ENCODE data around the gene DOCK9.

DOCK9 gene

DNA sequence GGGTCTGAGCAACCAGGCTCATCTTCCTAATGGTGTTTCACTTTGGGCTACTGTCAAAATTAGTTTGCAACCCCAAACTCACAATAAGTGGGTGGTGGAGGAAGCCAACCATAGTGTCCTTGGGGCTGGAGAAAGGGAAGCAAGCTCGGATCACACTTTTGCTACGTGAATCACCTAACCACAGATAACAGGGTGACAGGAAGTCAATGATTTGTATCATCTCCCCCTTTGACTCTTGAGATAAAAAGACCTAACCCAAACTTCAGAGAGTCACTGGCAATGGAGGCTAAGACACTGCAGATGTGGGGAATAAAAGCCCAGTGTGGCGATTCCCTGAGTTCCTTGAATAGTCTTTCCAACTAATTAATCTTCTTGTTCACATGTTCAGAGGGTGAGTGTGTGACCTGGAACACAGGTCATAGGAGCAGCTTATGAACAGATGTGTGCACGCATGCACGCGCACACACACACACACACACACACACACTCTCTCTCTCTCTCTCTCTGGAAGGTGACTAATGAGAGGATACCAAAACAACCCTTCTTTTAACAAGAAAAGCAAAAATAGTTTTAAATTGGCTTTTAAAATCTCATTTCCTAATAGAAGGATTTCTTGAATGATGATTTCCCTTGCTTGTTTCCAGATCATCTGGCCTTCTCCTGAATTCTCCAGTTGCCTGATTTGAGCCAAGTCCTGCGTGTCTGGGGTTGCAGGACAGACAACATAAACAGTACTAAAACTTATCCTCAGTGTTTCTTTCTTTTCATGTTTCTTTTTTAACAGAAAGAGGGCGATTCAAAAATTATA is 21.2 kb upstream of the DOCK9 start:
- no peak for DNase-seq (ENCODE audit: low read depth in 2 of 2)

DNA sequence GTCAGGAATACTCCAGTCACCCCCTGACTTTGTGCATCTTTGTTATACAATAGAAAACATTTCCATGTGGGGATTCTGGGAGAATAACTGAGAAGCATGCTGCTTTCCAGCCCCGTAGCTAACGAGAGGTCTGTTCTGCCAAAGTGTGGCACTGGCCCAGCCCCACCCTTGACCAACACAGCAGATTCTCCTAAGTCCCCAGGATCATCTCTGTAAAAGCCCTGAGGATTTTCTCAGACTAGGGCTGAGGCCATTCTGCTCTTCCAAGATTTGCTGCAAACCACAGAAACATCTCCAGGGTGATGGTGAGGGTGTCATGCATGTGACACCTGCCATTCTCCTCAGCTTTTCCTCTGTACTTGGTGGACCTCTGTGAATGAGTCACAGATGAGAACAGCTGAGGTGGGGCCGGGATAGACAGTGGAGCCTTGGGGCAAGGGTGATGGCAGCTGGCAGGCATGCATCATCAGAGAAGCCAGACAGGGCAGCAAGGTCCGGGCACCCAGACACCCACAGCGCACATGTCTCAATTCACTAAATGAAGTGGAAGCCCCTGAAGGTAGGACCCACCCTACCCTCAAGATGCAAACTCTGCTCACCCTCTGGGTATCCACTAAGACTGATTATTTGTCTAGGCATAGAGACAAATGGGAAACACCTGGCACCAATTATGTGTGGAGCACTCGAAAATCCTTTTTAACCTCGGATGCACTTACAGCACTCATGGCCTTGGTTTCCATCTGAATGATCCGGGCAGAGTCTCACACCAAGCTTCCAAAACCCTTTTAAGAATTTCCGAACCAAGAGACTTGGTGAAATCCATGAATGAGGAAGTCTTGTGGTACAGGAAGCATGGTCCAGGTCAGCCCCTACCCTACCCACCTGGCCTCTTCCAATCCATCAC is 20.1 kb upstream of the DOCK9 start:
- no peak for DNase-seq (ENCODE audit: low read depth in 2 of 2)

DNA sequence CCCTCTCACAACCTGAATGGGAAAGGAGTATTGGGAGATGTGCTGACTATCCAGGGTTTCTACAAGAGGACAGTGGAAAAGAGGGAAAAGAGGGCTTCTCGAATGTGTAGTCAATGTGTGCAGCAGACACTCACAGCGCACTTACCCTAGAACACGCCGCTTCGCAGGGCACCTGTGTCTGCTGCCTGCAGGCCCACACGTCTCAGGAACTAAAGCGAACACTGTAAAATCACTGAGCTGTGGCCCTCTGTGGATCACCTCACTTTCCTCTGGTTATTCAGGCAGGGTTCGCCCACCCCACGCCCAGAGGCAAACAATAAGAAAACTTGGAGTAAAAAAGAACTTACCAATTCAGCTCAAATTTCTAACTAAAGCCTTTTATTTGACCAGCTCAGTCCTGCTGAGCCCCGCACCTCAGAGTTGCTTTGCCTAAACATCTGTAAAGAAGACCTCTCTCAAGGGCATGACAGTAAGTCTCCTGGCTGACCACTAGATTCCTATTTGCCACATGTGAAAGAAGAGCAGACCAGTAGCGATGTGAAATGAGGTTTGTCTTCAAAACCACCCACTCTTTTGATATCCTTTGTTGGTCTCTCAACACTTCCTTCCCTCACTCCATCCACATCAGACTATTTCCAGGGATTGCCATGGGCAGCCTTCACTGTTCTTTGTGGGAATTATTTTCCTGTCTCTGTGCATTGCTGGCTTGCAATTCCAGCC is 19.3 kb upstream of the DOCK9 start:
- no peak for DNase-seq (ENCODE audit: low read depth in 2 of 2)

DNA sequence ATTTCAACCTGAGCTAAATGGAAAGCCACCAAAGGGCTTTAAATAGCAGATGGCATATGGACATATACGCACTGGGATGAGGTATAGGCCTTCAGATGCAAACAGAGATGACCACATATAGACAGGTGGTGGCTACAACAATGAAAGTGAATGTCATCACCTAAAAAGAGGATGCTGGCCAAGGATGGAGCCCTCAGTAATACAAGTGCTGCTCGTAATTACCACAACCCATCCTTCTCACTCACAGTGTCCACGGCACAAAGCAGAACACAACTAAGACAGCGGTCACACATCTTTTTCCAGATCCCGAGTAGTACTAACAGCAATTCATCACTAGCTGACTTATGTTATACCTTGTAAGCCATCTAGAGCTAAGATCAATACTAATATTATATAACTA is 18.2 kb upstream of the DOCK9 start:
- DNase-seq (ENCODE audit: low read depth in 2 of 2), result no peak

DNA sequence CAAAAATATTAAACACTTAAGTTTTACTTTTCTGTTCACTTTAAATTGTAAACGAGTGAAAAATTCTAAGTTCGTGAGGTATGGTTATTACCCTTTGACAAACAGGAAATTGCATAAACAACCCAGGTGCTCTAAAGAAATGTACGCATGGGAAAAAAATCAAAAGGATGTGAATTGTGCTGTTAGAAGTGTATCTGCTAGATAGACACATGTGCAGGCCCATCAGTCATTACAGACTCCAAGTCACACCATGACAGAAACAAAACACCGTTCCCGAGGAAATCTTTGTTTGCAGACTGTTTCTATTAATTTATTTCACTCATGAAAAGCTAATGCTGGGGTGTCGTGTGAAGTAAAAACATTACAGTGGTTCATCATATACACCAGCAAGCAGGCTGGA is 17.0 kb upstream of the DOCK9 start:
- DNase-seq (ENCODE audit: low read depth in 2 of 2), result no peak

DNA sequence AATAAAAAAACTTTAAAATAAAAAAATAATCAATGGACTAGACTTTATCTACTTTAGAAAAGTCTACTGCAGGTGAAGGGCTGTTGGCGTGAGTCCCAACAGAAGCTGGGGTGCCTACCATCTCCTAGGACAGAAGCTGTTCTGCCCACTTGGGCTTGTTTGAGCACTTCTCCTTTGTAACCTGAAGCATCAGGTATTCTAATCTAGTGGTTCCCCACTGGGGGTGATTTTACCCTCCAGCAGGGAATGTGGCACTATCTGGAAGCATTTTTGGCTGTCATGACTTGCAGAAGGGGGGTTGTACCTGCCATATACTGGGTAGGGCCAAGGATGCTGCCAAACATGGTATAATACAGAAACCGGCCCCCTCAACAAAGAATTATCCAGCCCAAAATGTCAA is 16.2 kb upstream of the DOCK9 start:
- no peak for DNase-seq (ENCODE audit: low read depth in 2 of 2)

DNA sequence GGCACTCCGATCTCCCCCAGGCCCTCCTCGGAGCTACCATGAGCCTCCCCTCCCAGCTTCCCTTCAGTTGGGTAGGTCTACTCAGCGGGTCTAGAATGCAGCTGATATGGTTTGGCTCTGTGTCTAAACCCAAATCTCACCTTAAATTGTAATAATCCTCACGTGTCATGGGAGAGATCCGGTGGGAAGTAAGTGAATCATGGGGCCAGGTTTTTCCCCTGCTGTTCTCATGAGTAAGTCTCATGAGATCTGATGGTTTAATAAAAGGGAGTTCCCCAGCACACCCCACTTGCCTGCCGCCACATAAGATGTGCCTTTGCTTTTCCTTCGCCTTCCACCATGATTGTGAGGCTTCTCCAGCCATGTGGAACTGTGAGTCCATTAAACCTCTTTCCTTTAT is 14.5 kb upstream of the DOCK9 start:
- no peak for DNase-seq (ENCODE audit: low read depth in 2 of 2)

DNA sequence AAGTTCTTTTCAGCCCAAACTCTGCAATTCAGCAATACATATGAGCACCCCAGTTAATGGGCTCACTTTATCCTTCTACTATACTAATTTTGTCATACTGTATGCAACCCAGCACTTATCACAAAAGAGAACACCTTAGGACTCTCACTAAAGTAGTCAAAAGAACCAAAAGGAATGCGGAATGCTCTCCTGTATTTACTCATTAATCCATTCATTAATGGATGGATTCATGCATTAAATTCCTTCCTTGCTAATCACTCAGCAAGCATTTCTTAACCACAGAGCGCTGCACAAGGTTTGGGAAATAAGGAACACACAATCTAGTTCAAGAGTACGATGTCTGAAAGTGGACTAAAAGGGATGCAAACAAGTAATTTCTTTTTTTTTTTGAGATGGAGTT is 12.8 kb upstream of the DOCK9 start:
- no peak for DNase-seq (ENCODE audit: low read depth in 2 of 2)

DNA sequence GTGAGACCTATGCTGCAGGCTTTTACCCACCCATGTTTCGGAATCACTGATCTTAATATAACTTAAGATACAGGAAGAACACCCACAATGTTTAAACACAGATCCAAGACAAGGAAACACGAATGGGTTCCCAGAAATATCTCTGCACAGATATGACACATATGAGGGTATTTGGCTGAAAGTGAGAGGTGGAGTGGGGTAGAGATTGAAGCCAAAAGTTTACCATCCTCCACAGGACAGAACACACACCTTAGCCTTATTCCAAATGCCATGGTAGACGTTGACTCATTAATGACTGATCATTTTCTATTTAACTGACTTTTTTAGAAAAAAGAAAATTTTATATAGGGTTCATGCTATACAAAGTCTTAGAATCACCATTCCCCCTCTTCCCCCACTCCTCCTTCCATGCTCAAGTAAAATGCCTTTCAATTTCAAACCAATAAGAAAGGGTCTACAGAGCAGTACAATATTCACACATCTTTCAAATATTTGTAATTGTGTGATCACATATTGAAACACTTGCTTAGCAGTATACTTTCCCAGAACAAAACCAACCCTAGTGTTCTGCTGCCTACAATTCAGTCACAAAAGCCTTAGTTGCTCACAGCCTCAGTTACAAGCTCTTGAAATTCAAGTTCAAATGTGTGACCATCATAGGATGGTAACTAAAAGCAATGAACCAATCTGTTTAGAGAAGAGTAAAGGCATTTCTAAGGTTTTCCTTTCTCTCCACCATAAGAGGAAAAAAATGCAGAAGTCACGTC is 11.8 kb upstream of the DOCK9 start:
- DNase-seq (ENCODE audit: low read depth in 2 of 2), result no peak

DNA sequence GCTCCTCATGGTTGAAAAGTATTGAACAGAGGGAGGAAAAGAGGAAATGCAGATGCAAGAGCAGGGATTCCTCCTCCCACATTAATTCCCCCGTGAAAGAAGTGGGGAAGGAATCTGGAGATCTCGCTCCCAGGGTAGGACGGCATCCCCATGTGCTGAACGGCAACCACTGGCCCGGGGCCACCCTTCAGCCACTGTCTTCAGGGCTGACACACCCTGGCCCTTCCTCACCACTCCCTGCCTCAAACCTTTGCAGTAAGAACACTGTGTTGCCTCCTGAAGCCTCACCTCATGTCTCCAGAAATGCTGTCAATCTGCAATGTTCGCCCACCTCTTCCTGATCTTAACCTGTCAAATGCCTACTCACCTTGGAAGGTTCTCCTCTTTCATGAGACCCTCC is 10.9 kb upstream of the DOCK9 start:
- DNase-seq (ENCODE audit: low read depth in 2 of 2), result no peak

DNA sequence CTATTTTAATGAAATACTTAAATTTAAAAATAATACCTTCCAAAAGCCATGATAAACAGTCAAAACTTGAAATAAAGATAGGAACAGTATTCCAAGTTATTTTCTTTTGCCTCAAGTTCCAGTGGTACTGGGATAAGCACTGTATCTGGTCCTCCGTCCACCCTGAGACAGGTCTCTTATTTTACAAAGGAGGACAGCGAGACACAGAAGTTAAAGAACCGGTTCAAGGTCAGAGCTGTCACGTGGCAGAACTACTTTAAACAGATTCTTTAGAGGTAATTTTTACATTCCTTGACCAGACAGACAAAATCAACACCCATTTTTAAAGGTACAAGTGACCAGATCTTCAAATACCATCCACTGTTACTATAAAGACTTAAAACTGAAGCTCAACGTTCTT is 10.4 kb upstream of the DOCK9 start:
- DNase-seq (ENCODE audit: low read depth in 2 of 2), result no peak

DNA sequence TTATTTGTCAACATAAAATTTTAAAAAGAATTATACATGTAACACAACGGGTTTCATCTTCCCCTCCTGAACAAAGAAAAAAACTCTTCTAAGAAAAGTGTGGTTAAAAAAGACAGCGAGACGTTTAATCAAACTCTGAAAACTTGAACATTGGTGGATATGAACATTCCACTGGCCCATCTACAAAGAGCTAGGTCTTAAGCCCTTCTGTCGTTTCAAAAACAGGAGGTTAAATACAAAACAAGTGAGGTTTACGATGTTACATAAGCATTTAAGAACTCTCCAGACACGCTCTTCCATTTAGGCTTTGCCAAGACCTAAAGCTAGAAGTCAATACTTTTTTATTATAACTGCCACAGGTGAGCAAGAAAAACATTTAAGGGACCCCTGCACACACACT is 9.4 kb upstream of the DOCK9 start:
- DNase-seq (ENCODE audit: low read depth in 2 of 2), result no peak

DNA sequence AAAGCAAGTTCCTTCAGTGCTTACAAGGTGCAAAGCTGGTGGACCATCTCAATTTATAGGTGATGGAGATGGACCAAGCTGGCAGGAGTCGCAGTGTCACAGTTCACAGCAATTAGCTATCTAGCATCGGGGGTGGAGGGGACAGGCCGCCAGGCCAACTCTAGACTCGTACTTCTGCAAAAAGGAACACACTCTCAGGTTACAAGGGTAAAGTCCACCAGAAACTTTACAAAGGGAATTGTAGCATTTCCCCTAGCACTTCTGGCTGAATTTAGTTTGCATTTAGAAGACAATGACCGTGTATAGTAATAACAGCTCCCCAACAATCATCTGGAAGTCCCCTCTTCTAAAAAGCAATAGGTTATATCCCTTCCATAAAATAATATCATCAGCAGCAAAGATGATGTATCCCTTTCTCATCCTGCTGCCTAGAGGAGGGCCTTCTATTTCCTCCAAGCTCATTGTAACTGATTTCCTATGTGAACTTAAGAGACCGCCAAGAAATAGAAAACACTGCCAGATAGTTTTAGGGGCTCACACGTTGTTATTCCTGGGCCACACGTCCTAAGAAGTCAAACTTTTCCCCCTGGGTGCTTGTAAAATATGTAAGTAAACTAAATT is 8.5 kb upstream of the DOCK9 start:
- no peak for DNase-seq (ENCODE audit: low read depth in 2 of 2)

DNA sequence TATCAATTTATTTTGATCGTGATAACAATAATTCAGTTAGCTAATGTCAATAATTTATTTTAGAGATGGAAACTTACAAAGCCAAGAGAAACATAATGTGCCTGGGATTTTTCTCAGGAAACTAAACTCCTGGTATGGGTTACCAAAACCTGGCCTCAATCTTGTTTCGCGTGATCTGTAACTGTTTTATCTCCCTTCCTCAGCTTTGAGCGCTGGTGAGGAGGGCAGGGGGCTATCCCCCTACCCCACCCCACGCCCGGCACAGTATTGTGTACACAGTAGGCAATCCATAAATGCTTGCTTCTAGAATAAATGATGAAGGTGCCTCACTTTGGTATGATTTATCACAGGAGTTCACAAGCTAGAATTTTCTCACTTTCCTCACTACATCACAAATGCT is 7.7 kb upstream of the DOCK9 start:
- DNase-seq (ENCODE audit: low read depth in 2 of 2), result no peak

DNA sequence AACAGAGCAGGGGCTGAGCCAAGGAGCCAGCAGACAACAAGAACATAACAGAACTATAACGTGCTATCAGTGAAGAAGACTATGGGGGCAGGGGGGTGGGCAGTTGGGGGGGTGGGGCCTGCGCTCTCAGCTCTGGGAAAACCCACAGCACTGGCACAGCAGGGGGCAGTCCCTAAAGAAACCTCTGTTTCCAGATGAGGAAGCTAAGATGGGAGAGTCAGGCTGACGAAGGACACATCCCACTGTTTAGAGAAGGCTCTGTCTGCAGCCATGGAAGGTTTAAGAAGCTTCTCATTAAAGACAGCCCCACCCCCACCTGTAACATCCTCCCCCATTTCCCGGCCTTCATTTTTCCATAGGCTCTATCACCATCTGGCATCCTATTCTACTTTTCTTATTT is 7.1 kb upstream of the DOCK9 start:
- DNase-seq (ENCODE audit: low read depth in 2 of 2), result no peak

DNA sequence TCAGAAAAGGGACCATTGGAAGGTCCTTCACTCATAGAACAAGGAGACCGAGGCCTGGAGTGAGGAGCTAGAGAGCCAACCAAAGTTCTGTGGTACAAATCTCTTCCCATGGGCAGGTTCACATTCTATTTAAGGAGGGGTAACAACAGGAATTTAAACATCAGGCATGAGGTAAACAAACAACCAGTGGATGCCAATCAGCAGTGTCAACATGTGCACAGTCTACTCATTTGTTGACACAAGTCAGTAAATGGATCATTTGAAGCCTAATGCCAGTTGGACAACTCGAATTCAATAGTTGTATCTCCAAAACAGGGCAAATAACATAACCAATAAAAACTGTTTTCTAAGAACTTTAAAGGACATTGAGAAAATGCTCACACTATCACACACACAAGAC is 6.3 kb upstream of the DOCK9 start:
- no peak for DNase-seq (ENCODE audit: low read depth in 2 of 2)

DNA sequence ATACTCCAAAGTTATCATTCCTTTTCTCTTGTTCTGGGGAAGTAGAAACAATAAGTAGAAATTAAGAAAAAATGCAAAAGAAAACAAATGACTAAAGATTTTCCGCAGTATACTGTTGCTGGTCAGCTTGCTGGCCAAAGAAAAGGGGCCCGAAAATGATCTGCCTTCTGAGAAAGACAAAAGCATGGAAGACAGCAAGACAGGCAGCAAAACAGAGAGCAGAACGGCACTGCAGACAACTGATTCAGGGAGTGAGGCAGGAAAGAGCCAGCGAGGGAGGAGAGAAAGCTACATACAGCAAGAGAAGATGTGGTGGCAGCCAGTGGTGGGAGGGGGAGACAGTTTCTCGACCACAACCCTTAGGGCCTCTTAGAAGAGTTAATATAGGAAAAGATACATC is 5.3 kb upstream of the DOCK9 start:
- no peak for DNase-seq (ENCODE audit: low read depth in 2 of 2)

DNA sequence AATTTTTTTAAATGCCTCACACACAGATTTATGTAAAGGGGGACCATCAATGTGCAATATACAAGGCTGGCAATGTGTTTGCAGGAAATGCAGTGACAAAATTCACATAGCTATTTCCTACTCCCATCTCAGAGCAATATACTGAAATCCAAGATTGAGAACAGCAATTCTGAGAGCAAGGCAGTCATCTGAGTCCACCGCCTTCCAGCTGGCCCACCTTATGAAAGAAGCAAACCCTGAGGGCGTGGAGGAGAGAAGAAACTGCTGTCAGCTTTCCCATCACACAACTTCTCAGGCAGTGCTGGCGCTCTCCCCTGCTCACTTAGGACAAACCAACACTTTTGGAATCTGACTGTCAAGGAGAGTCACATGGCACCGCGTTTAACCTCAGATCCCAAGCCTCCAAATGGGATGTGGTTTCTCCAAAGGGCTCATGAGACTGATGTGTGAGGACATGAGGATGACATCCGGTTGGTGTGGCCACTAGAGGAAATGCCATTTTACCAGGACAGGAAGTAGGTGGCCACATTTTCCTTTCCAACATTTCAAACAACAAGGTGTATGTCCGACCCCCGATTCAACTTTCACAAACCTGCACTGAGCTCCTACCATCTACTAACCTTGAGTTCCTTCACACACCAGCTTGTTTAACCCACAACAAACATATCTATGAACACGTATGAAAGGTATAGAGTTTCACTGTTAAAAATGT is 3.7 kb upstream of the DOCK9 start:
- DNase-seq (ENCODE audit: low read depth in 2 of 2), result no peak

DNA sequence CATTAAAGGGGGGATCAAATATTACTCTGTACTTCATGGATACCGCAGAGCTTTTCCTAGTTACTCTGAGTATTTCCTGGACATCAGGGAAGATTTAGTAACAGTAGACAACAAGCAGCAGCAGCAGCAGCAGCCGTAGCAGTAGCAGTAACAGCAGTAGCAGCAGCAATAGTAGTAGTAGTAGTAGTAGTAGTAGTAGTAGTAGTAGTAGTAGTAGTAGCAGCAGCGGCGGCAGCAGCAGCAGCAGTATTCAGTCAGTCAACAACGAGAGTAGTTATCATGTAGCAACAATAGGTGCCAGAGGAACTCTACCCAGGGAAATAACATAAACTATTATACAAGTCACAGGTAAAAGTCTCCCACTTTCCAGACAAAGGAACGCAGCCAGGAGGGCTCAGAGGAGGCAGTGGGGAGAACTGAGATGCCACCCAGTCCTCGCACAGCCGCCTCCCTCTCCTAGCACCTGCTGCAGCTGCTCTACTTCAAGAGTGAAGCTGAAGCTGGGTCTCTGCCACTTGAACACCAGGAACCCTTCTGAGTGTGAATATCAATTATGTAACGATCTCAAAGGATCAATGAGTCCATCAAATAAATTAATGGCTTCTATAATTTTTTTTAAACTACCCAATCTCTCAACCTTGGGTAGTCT is 1.3 kb upstream of the DOCK9 start:
- DNase-seq (ENCODE audit: low read depth in 2 of 2), result no peak

DNA sequence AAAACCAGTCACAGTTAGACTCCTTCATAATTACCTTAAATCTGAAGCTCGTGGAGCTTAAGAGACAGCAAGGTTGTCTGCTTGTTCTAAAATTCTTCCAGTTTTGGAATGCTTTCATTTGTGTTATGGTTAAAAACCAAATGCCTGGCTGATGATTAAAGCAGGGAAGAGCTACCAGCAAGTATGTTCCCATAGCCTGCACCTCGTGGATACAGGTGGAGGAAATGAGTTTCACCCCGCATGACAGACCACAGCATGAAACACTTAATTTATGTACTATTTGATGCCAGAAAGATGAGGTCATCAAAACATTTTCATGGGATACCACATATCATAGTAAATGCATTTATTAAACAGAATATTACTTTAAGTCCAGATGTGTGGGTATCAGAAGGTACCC is 416 bp upstream of the DOCK9 start:
- peak; percentile 63 to 64 for DNase-seq (ENCODE audit: low read depth in 2 of 2)
